ENCODE results near the gene PON1.

The PON1 gene

DNA sequence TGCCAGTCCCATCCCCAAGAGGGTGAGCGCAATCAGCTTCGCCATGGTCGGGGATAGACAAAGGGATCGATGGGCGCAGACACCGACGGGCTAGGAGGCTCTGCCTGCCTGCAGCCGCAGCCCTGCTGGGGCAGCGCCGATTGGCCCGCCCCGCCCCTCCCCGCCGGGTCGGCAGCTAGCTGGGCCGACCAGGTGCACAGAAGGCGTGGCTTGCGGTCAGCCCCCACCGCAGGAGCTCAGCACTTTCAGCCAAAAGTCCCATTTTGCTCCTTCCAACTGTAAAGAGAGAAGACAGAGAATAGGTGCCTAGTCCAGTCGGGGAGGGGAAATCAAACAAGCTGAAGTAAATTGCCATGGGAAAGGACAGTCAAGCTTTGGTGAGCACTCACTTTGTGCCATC is at the start of gene PON1:
Gene PON1 (minus strand): TSS at position 102 of the 400 bp plus-strand sequence. CDS start 57 bp downstream, at position 45.
- no peak for DNase-seq

DNA sequence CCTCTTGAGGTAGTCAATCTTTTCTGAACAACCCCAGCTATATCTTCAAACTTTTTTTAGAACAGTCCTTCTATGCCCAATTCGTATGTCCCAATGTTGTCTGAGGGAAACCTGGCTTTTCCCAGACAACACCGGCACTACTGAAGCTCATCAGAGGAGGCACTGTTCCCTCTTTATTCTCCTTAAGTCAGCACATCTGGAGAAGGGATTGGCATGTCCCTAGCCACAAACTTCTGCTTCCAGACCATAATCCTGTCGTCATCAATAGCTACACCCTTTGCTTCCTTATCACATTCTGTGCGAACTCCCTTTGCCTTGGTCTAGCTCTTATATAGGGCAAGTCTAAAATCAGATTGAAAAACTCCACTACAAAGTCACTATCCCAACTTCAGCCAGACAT is 49.0 kb upstream of the PON1 start:
- DNase-seq: no peak

GRCh38 chr7:95368235-95368634 is 43.9 kb upstream of the PON1 start:
- no peak for DNase-seq

GRCh38 chr7:95367606-95368005 is 43.3 kb upstream of the PON1 start:
- peak; percentile 31 for DNase-seq

- no peak for DNase-seq
Observed at GRCh38 chr7:95365151-95365550, 40.8 kb upstream of the PON1 start.

DNA sequence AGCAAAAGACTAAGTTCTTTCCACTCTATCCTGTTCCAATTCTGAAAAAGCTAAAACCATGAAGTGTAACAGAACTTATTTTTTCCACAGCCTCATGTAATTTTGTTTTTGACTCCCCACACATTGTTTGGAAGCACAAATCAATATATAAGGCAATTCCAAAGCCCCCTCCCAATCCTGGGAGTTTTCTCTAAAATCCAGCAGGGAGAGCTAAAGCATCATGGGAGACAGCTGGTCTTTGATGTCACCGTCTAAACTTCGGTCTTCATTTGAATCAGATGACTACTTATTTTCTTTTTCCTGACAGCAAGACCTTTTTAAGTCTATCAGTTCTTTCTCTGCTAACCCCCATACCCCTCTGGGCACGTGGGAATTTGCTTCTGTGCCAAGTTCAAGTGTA is 33.3 kb upstream of the PON1 start:
- no peak for DNase-seq

DNA sequence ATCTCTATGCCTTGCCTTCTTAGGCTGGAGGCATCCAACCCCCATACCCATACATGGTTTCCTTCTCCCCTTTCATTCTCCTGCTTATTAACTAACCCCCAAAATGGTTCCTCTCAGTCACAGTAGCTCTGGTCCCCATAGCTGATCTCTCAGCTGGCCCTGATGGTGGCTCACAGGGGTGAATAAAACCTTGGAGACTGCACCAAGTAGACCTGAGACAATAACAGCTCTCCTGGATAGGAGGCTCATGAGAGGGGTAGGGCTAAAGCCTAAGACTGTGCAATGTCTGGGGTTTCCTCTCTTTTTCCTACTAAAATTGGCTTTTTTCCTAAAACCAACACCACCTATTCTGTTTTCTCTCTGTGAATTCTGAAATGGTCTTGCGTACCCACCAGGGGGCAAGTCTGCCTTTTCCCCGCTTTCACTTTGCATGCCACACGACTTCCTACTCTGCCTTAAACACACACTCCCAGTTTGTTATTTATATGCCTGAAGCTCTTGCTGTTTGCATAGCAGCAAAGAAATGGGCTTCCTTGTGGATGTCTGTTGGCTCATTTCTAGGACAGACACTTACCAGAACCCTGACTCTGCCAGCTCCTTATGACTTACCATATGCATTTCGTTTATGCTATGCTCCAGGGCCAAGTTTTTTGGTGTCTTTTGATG is 18.4 kb upstream of the PON1 start:
- no peak for DNase-seq

GRCh38 chr7:95342029-95342428 is 17.7 kb upstream of the PON1 start:
- DNase-seq: no peak

DNA sequence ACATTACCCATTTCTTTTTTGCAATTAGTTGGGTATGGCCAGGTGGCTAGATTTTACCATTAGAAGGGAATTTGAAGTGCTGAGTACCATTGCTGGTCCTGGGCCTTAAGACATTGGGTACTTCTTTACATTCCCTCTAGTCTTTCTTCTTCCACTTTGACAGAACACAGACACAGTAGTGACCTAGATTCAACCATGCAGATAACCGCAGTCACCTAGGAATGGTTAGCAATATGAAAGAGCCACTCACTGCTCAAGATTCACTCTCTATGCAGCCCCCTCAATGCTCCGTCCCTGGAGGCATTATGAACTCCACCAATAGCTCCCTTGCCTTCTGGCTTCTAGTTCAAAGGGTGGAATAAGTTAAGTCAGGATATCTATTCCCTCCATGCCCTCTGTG is 16.2 kb upstream of the PON1 start:
- DNase-seq: no peak

- no peak for DNase-seq
Observed at GRCh38 chr7:95338832-95339231, 14.5 kb upstream of the PON1 start.

DNA sequence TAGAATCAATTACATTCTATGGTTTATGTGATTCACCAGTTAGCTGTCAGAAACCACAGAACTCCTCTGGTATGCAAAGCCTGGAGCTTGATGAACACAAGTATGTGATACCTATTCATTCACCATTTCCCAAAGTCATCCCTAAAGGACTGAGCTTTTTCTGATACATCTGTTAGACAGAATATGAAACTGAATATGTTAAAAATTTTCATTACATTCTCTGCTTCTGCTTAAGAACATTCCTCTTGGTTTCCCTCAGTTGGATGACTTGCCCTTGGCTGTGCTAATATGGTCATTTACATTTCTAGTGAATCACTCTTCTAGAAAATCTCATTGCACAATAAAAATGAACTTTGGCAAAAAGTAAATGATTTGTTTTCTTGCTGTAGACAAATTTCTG is 10.8 kb upstream of the PON1 start:
- no peak for DNase-seq

GRCh38 chr7:95334447-95334846 is 10.1 kb upstream of the PON1 start:
- DNase-seq: no peak

GRCh38 chr7:95330961-95331337 is 6.6 kb upstream of the PON1 start:
- DNase-seq: no peak

- no peak for DNase-seq
Observed at GRCh38 chr7:95330204-95330960, 6.0 kb upstream of the PON1 start.

DNA sequence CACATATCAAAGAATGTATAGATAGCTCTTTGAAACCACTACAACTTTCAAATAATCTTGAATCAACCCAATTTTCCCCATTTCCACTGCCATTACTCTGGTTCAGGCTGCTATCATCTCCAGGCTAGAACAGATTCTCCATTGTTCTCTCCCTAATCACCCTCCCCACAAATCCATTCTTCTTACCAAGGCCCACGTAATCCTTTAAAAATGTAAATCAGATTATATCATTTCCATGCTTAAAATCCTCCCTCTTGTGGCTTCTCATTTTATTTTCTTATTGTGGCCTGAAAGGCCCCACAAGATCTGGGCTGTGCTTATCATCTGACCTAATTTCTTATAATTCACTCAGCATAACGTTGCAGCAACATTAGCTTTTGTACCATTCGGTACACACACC is 3.0 kb upstream of the PON1 start:
- no peak for DNase-seq

GRCh38 chr7:95323410-95324129 is 762 bp downstream of the PON1 start:
- no peak for DNase-seq

- no peak for DNase-seq
Observed at GRCh38 chr7:95322854-95323253, 1.5 kb downstream of the PON1 start.

DNA sequence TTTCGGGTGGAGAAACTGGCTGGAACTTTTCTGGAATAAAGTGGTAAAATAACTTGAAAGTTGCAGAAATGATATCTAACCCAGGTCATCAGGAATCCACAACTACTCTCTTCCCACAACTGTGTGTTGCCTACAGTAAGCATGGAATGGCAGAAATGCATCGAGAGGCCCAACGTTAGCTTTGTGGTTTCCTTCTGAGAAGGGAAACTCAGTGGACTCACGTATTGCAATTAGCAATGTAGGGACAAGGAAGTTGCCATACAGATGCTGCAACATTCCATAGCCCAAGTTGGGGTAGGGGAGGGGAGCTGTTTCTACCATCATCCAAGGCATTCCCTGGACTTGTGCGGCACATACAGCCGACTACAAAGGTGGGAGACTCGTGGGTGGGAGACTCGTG is 1.9 kb downstream of the PON1 start:
- no peak for DNase-seq

DNA sequence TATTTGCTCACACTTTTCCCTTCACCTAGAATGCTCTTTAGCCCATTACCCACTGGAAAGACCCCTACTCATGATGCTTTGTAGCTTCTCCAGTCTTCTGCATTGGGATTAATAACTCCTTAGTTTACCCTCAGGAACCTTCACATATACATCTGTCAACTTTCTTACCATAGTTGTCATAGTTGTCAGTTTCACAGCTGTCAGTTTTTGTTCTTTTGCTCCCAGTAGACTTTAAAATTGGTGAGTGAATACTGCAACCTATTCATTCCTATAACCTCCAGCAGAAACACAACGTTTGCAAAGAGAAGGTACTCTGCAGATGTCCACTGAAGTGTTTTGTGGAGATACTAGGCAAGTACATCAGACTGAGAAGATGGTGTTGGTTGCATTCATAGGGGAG is 2.6 kb downstream of the PON1 start:
- no peak for DNase-seq

DNA sequence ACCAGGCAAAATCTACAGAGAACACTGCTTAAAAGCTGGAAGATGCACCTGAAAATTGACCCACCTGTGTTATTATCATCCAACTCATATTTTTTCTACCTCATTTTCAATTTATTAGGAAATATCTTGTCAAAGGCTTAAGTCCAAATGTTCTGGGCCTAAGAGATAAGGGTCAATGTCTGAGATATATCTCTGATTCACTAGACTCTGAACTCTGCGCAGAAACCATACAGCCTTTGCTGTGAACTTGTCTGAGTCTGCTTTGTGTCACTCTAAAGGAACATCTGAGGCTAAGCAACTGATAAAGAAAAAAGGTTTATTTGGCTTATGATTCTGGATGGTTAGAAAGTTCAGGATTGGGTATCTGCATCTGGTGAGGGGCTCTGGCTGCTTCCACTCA is 3.7 kb downstream of the PON1 start:
- no peak for DNase-seq

DNA sequence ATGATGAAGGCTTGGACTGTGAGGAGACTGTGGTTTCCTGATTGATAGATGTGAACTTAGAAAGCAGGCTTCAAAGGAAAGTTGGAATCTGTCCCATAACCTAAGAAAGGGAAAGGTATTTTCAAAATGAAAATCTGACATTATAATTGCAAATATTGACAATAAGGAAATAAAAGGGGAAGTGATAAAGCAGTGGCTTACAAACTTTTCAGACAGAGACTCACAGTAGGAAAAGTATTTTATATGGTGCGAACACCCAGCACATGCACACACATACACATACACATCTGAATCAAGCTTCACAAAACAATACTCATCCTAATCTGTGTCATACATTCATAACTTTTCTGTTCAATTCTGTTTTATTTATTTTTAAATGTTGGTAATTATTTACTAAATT is 4.8 kb downstream of the PON1 start:
- no peak for DNase-seq

GRCh38 chr7:95318501-95319100 is 5.7 kb downstream of the PON1 start:
- no peak for DNase-seq

DNA sequence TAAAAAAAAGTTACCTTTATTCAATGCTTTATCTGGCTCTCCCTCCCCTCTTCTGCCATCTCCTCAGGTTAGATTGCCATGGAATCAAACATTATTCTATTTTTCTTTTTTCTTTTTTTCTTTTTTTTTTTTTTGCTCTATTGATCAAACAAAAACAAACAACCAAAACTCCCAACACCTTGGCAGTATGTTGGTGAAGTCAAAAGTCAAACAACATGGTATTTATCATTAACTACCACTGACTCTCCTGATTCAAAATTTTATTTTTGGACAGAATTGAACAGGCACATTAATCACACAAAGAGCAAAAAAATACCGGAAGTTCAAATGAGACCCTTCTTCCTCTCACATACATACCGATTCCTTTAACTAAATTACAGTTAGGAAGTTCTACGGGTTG is 6.4 kb downstream of the PON1 start:
- no peak for DNase-seq

GRCh38 chr7:95317546-95317945 is 6.8 kb downstream of the PON1 start:
- DNase-seq: no peak

Data from DMS79 treated with DMSO at 0.1 percent for 48 hours (cell line).